SK-N-SH treated with all-trans-retinoic acid at 6 μM for 48 hours (cell line): Measurements from ENCODE around the gene ZNF683.

Experiments
- ARNTL ChIP-seq: fragments of 450-650 bp; formaldehyde crosslinking; IDR thresholded peaks from 2 replicates; pipeline ENCODE4 v1.5.0; 2020; ENCODE audit warnings: low read depth, mild to moderate bottlenecking, moderate library complexity, borderline replicate concordance
- BACH2 ChIP-seq: fragments of 250-450 bp; sonication (Bioruptor Pico); IDR thresholded peaks from 2 replicates; pipeline ENCODE4 v1.9.0; 2021; ENCODE audit warnings: mild to moderate bottlenecking, borderline replicate concordance
- CSDC2 ChIP-seq: fragments of 250-450 bp; sonication (Bioruptor Pico); IDR thresholded peaks from 2 replicates; pipeline ENCODE4 v1.5.0; 2020; ENCODE audit warnings: mild to moderate bottlenecking, moderate library complexity
- GLIS3 ChIP-seq: fragments of 250-450 bp; sonication (Bioruptor Pico); IDR thresholded peaks from 2 replicates; pipeline ENCODE4 v1.5.0; 2020; ENCODE audit warnings: mild to moderate bottlenecking, moderate library complexity
- ISL1 ChIP-seq: fragments of 250-450 bp; sonication (Bioruptor Pico); IDR thresholded peaks from 2 replicates; pipeline ENCODE4 v2.1.2; 2022; ENCODE audit warnings: mild to moderate bottlenecking, moderate library complexity
- POU6F1 ChIP-seq: fragments of 250-450 bp; sonication (Bioruptor Pico); IDR thresholded peaks from 2 replicates; pipeline ENCODE4 v1.8.0; 2021; ENCODE audit warnings: low read depth, mild to moderate bottlenecking, moderate library complexity, borderline replicate concordance
- PPARA ChIP-seq: fragments of 250-450 bp; sonication (Bioruptor Pico); IDR thresholded peaks from 2 replicates; pipeline ENCODE4 v1.5.0; 2020; ENCODE audit warnings: mild to moderate bottlenecking, borderline replicate concordance
- RARB ChIP-seq: fragments of 250-450 bp; sonication (Bioruptor Pico); IDR thresholded peaks from 2 replicates; pipeline ENCODE4 v1.8.0; 2021; ENCODE audit warnings: mild to moderate bottlenecking, moderate library complexity
- TCF4 ChIP-seq: fragments of 250-450 bp; sonication (Bioruptor Pico); IDR thresholded peaks from 2 replicates; pipeline ENCODE4 v1.8.0; 2021; ENCODE audit warnings: mild to moderate bottlenecking, moderate library complexity, borderline replicate concordance
- TOX ChIP-seq: fragments of 250-450 bp; sonication (Bioruptor Pico); IDR thresholded peaks from 2 replicates; pipeline ENCODE4 v1.8.0; 2021; ENCODE audit warnings: mild to moderate bottlenecking, moderate library complexity, borderline replicate concordance
- ZC3H10 ChIP-seq: fragments of 250-450 bp; sonication (Bioruptor Pico); IDR thresholded peaks from 2 replicates; pipeline ENCODE4 v1.5.1; 2021; ENCODE audit warnings: mild to moderate bottlenecking, moderate library complexity
- ZFP3 ChIP-seq: fragments of 250-450 bp; sonication (Bioruptor Pico); IDR thresholded peaks from 2 replicates; pipeline ENCODE4 v1.5.0; 2020; ENCODE audit warnings: mild to moderate bottlenecking, moderate library complexity
- ZFP30 ChIP-seq: fragments of 450-650 bp; formaldehyde crosslinking; IDR thresholded peaks from 2 replicates; pipeline ENCODE4 v1.5.0; 2022; ENCODE audit warnings: mild to moderate bottlenecking, moderate library complexity
- TF ChIP-seq, protein P1 (sequence below): fragments of 250-450 bp; sonication (Bioruptor Pico); IDR thresholded peaks from 2 replicates; pipeline ENCODE4 v1.8.0; 2020; ENCODE audit warnings: mild to moderate bottlenecking, moderate library complexity, borderline replicate concordance

DNA sequence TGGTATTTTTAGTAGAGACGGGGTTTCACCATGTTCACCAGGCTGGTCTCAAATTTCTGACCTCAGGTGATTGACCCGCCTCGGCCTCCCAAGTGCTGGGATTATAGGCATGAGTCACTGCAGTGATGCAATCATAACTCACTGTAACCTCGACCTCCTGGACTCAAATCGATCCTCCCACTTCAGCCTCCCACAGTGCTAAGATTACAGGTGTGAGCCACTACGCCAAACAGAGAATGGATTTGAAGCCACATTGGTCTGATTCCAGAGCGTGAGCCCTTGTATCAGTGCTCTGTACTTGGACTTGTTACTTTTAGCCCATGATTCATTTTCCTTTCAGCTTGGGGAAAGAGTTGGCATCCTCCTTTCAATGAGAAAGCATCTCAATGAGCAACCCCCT lies 14.9 kb upstream of the ZNF683 start:
- no peak for TF ChIP-seq PPARA (CRISPR knock-in tag)
- TF ChIP-seq ZC3H10 (CRISPR knock-in tag) = no peak
- no peak for TF ChIP-seq ZFP30
- TF ChIP-seq TCF4 = no peak
- TF ChIP-seq ISL1 (CRISPR knock-in tag) = no peak
- TF ChIP-seq, protein P1, sequence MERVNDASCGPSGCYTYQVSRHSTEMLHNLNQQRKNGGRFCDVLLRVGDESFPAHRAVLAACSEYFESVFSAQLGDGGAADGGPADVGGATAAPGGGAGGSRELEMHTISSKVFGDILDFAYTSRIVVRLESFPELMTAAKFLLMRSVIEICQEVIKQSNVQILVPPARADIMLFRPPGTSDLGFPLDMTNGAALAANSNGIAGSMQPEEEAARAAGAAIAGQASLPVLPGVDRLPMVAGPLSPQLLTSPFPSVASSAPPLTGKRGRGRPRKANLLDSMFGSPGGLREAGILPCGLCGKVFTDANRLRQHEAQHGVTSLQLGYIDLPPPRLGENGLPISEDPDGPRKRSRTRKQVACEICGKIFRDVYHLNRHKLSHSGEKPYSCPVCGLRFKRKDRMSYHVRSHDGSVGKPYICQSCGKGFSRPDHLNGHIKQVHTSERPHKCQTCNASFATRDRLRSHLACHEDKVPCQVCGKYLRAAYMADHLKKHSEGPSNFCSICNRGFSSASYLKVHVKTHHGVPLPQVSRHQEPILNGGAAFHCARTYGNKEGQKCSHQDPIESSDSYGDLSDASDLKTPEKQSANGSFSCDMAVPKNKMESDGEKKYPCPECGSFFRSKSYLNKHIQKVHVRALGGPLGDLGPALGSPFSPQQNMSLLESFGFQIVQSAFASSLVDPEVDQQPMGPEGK (CRISPR knock-in tag) = no peak
- TF ChIP-seq ARNTL (CRISPR knock-in tag) = no peak
- no peak for TF ChIP-seq BACH2 (CRISPR knock-in tag)
- TF ChIP-seq TOX (CRISPR knock-in tag) = no peak
- TF ChIP-seq RARB (CRISPR knock-in tag) = no peak
- no peak for TF ChIP-seq ZFP3 (CRISPR knock-in tag)
- TF ChIP-seq POU6F1 (CRISPR knock-in tag) = no peak
- no peak for TF ChIP-seq GLIS3
- no peak for TF ChIP-seq CSDC2 (CRISPR knock-in tag)
